KBM-7 (cell line): Measurements from ENCODE around the gene NINJ1.
"Not testable (repeated sequence)": the region's sequence is repeated elsewhere in the genome, so short reads cannot be mapped to it uniquely, and the experiment has no call there.

Experiments used
- DNase-seq: peaks from one replicate; pipeline ENCODE4 v3.0.0-alpha.2; 2015
- in situ Hi-C: fragments of 300-500 bp; cut with MboI; formaldehyde crosslinking; loops from 2 replicates; pipeline ENCODE4 v1.14.3; 2020; ENCODE audit warnings: low sequenced_read_pairs, low pct_unique_long_range_greater_than_20kb, mixed read lengths

Gene NINJ1

GRCh38 chr9:93164085-93164484, 30.0 kb upstream of the NINJ1 start:
- in situ Hi-C loops, result loop anchor here (10.0 kb wide), 1 partner anchor 141 kb away; no protein-coding TSS in a partner anchor
- no peak for DNase-seq

DNA sequence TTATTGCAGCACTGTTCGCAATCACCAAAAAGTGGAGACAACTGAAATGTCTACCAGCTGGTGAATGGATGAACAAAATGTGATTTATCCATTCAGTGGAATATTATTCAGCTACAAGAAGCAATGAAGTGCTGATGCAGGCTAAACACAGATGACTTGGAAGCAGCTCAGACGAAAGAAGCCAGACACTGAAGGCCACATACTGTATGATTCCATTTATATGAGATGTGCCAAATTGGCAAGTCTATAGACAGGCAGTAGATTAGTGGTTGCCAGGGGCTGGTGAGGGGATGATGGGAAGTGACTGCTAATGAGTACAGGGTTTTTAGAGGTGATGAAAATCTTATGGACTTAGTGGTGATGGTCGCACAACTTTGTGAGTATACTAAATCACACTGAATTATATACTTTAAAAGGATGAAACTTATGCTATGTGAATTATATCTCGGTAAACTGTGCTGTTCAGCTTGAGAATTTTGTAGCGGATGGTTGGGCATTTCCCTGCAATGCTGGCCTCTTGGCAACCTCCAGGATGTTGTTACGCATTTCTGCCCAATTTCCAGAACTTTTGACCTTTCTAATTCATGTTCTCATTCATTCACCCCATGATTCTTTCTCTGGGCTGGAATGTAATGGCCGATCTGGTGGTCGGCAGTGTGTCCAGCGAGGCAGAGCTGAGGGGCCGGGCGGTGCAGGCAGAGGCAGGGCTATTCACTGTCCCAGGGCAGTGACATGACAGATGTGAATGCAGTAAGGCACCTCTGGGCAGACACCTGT, 27.9 kb upstream of the NINJ1 start:
- DNase-seq, result no peak
- in situ Hi-C loops, result loop anchor here (10.0 kb wide), 1 partner anchor 143 kb away; no protein-coding TSS in a partner anchor

DNA sequence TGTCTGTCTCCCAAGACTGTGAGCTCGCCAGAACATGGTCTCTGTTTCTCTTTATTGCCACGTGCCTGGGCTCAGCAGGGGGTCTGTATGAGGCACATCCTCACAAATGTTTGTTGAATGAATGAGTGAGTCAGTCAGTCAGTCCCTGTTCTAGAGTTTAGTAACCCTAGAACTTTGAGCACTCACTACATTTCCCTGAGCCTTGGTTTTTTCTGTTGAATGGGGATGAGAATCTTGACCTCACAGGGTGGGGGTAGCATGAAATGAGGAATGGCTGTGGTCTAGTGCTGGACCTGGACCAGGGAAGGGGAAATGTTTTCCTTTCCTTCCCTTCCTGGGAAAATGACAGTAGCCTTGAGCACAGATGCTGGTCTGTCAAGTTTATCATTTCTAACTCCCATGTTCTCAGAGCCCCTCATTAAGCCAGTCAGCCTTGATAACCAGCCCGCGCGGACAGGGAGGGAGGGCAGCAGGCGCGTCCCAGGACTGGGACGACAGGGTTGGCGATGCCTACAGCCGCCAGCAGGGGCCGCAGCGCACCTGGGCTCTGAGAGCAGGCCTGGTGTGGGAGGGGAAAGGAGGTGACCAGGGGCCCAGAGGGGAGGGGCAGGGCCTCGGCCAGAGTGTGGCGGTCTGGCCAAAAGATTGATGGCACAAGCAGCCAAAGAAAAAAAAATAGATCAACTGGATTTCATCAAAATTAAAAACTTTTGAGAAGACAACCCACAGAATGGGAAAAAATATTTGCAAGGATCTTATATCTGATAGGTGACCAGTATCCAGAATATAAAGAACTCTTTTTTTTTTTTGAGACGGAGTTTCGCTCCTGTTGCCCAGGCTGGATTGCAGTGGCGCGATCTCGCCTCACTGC, 25.8 kb upstream of the NINJ1 start:
- in situ Hi-C loops, result loop anchor here (10.0 kb wide), 1 partner anchor 145 kb away; no protein-coding TSS in a partner anchor
- DNase-seq, result peak; percentile 80

DNA sequence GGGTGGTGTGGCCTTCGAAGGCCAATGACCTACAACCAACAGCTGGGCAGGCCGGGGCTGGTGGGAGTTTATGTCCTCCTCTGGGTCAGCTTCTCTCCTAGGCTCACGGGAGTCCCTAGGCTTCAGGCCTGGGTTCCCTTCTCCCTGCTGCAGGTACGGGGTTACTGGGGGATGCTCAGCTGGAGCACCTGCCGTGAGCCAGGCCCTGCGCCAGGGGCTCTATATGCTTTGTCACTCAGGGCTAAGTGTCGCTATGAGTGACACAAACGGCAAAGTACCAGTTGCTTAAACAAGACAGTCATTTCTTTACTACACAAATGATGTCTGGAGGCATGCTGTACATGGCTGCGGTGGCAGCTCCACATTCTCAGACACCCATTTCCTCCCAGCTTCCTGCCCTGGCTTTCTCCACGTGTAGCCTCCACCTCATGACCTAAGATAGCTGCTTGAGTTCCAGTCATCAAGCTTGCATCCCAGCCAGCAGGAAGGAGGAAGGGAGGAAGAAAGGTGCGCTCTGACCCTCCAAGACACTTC, 22.5 kb upstream of the NINJ1 start:
- DNase-seq, result no peak
- in situ Hi-C loops, result no loop called here

- in situ Hi-C loops, result no loop called here
- no peak for DNase-seq
Observed at GRCh38 chr9:93155716-93156474, 21.8 kb upstream of the NINJ1 start.

DNA sequence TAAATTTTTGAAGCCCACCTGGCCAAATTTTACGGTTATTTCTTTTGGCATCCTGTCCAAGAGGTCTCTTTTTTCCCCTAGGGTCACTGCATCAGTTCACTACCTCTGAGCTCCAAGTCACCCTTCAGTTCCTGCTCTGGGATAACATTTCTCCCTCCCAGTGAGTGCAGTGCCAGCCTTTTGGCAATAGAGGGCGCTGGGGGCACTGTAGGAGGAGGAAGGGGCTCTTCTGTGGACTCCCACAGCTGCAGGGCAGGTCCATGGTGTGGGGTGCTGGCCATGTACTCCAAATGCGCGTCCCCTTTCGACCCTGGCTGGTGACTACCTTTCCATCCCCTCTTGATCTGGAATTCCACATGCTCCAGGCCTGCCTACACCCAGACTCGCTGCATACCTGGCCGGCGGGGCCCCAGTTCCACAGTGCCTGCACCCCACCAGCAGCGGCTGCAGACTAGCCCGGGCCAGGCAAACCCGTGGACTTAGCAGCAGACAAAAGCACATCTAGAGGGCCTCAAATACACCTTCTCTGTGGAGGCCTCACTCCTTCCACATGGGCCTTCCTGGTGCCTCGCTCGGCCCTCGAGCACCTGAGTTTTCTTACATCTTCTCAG, 20.3 kb upstream of the NINJ1 start:
- DNase-seq, result peak; percentile 77
- in situ Hi-C loops, result no loop called here

- DNase-seq, result no peak
- in situ Hi-C loops, result no loop called here
Observed at GRCh38 chr9:93151097-93151784, 17.2 kb upstream of the NINJ1 start.

GRCh38 chr9:93149361-93149760, 15.3 kb upstream of the NINJ1 start:
- no peak for DNase-seq
- in situ Hi-C loops, result no loop called here

DNA sequence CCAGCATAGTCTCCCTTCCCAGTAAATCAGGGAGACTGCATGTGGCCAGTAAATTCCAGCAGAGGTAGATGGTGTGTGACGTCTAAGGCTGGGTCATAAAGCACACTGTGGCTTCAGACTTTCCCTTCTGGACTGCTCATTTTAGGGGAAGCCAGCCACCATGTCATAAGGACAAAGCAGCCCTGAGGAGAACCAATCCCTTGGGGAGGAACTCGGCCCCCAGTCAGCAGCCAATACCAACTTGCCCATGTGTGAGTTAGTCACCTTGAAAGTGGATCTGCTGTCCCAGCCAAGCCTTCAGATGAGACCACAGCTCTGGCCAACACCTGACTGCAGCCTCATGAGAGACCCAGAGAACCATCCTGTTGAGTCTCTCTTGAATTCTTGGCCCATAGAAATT, 14.7 kb upstream of the NINJ1 start:
- no peak for DNase-seq
- in situ Hi-C loops, result no loop called here

GRCh38 chr9:93147632-93148031, 13.6 kb upstream of the NINJ1 start:
- in situ Hi-C loops, result no loop called here
- no peak for DNase-seq

DNA sequence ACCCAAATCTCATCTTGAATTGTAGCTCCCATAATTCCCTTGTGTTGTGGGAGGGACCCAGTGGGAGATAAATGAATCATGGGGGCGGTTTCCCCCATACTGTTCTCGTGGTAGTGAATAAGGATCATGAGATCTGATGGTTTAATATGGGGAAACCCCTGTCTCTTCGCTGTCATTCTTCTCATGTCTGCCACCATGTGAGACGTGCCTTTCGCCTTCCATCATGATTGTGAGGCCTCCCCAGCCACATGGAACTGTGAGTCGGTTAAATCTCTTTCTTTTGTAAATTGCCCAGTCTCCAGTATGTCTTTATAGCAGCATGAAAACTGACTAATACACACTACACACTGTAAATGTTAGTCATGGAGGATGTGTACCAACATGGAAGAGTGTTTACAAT, 12.6 kb upstream of the NINJ1 start:
- in situ Hi-C loops, DNase-seq: not testable (repeated sequence)

DNA sequence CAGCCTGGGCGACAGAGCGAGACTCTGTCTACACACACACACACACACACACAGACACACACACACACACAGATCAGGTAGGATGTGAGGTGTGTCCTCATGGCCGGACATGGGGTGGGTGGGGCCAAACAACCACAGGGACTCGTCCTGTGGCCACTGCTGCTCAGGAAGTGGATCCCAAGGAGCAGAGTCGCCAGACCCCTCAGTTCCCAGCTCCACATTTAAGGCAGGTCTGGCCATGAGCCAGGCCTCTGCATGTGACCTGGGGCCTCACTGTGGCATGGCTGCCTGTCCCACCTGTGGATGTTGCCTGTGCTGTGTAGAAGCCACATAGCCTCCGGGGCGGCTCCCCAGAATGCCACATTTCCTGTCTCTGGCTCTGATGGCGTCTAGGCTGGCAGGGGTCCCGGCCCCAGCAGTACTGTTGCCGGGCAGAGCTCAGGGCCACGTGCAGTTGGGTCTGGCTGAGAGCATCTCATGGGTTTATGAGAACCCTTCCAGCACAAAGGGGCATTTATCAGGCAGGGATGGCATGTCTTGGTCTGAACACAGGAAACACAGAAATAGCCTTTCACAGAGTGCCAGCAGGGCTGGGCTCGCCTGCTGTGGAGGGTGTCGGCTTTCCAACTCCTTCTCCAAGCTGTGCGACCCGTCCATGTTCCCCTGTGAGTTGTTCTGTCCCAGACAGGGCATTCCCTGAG, 9.9 kb upstream of the NINJ1 start:
- peak; percentile 33 for DNase-seq
- in situ Hi-C loops, result no loop called here

- DNase-seq, result no peak
- in situ Hi-C loops, result no loop called here
Observed at GRCh38 chr9:93141771-93142483, 7.9 kb upstream of the NINJ1 start.

DNA sequence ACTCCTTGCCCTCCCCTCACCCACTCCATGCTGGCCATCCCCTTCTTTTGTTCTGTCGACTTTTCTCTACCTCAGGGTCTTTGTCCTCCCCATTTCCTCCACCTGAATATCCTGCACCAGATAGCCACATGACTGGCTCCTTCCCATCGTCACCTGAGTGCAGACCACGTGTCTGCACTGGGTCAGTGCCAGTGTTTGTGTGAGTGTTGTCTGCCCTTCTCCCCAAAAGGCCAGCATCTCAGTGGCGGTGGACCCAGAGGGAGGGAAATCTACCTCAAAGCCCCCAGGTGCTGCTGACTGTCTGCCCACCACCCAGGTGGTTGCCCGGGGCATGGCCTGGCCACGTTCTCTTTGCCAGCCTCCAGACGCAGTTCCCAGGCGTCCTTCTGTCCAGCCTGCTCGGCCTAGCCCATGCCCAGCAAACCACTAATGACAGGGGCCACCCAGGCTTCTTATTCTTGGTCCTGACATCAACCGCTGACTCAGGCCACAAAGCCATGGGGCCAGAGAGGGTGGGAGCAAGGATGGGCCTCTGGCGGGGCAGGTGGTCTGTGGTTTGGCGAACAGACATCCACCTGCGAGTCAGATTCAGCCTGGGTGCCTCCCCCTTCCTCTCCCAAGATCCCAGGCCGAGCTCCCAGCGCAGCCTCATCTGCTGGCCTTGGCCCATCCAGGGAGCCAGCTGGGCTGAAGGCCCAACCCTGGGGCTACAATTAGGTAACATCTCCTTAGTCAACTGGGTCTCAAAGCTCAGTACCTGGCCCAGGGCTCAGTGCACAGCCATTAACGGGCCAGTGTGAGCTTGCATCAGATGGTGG, 5.5 kb upstream of the NINJ1 start:
- in situ Hi-C loops, result no loop called here
- DNase-seq, result no peak

- in situ Hi-C loops, result no loop called here
- no peak for DNase-seq
Observed at GRCh38 chr9:93138171-93138764, 4.2 kb upstream of the NINJ1 start.

- no peak for DNase-seq
- in situ Hi-C loops, result no loop called here
Observed at GRCh38 chr9:93137362-93137761, 3.3 kb upstream of the NINJ1 start.
